ENCODE results near the gene DLG2.

DNA sequence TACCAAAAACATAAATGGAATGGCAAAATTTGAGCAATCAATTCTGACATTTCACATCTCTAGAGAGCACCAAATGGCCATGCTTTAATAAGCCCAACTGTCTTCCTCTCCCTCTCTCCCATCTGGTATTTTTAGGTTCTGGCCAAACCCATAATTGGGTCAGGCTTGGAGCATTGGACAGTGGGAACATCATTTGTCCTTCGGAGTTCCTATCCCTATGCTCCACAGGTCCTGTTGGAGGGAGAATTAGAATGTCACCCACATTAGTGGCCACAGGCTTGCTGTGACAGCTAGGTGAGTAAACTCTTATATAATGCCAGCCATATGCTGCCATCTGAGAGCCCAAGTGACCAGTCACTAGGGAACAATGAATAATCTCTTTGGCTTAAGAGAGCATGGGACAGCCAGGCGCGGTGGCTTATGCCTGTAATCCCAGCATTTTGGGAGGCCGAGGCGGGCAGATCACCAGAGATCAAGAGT, 2090.0 kb downstream of the DLG2 start:
- TF ChIP-seq, protein P1, sequence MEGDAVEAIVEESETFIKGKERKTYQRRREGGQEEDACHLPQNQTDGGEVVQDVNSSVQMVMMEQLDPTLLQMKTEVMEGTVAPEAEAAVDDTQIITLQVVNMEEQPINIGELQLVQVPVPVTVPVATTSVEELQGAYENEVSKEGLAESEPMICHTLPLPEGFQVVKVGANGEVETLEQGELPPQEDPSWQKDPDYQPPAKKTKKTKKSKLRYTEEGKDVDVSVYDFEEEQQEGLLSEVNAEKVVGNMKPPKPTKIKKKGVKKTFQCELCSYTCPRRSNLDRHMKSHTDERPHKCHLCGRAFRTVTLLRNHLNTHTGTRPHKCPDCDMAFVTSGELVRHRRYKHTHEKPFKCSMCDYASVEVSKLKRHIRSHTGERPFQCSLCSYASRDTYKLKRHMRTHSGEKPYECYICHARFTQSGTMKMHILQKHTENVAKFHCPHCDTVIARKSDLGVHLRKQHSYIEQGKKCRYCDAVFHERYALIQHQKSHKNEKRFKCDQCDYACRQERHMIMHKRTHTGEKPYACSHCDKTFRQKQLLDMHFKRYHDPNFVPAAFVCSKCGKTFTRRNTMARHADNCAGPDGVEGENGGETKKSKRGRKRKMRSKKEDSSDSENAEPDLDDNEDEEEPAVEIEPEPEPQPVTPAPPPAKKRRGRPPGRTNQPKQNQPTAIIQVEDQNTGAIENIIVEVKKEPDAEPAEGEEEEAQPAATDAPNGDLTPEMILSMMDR (IDR thresholded peaks at IDR 0.05; ENCODE audit: control extremely low read depth in 1 of 3, insufficient read depth in 1 of 3, low read depth in 1 of 3, low read length in 3 of 3) = no peak
- TF ChIP-seq POLR2A (IDR thresholded peaks at IDR 0.05; ENCODE audit: control extremely low read depth in 1 of 2, low read depth in 2 of 2, low read length in 2 of 2) = no peak
- TF ChIP-seq, protein P2, sequence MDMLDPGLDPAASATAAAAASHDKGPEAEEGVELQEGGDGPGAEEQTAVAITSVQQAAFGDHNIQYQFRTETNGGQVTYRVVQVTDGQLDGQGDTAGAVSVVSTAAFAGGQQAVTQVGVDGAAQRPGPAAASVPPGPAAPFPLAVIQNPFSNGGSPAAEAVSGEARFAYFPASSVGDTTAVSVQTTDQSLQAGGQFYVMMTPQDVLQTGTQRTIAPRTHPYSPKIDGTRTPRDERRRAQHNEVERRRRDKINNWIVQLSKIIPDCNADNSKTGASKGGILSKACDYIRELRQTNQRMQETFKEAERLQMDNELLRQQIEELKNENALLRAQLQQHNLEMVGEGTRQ (IDR thresholded peaks at IDR 0.05; ENCODE audit: low read length) = no peak
- no peak for TF ChIP-seq EP300 (IDR thresholded peaks at IDR 0.05; ENCODE audit: borderline replicate concordance in 1 of 2, low read depth in 2 of 2, low read length in 2 of 2)
- TF ChIP-seq MAFK (IDR thresholded peaks at IDR 0.05; ENCODE audit: low read depth, low read length) = no peak
- TF ChIP-seq SP2 (IDR thresholded peaks at IDR 0.05; ENCODE audit: low read length) = no peak
- TF ChIP-seq TAF1 (IDR thresholded peaks at IDR 0.05; ENCODE audit: low read depth, low read length) = no peak
- no peak for TF ChIP-seq SRF (IDR thresholded peaks at IDR 0.05; ENCODE audit: low read depth, low read length)
- TF ChIP-seq, protein P3, sequence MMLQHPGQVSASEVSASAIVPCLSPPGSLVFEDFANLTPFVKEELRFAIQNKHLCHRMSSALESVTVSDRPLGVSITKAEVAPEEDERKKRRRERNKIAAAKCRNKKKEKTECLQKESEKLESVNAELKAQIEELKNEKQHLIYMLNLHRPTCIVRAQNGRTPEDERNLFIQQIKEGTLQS (IDR thresholded peaks at IDR 0.05; ENCODE audit: insufficient read depth, low read depth, low read length) = no peak
- TF ChIP-seq POLR2AphosphoS5 (IDR thresholded peaks at IDR 0.05; ENCODE audit: low read depth, low read length) = no peak
